Stomach (tissue), 9 donors: ENCODE results near the gene IL23A. TPM values are rescaled to one million over a fixed set of nuclear protein-coding genes. Genes with fewer than 3 reads are reported as not detected.

Experiments
- DNase-seq, 2 donors: peaks; one replicate each; pipeline versions ENCODE4 v3.0.0 to v3.0.0-alpha.2; 2013 to 2019
- H3K27ac ChIP-seq, 5 donors: fragments of 200-600 bp in 4 of 5; sonication (generic) in 4 of 5; one replicate each; pipeline ENCODE4 v1.5.1; 2013 to 2019; ENCODE audit warnings: mild to moderate bottlenecking in 1 of 5, moderate library complexity in 1 of 5
- H3K27me3 ChIP-seq, 3 donors: fragments of 200-600 bp; sonication (generic); one replicate each; pipeline ENCODE4 v1.5.1; 2017 to 2019; ENCODE audit warnings: mixed run types in 1 of 3
- H3K36me3 ChIP-seq, 4 donors: fragments of 200-600 bp; sonication (generic); 1 replicate in 3 of 4; 2 replicates in 1 of 4; pipeline ENCODE4 v1.5.1; 2016 to 2019
- H3K4me1 ChIP-seq, 4 donors: fragments of 200-600 bp; sonication (generic); one replicate each; pipeline ENCODE4 v1.5.1; 2016 to 2019
- H3K4me3 ChIP-seq, 4 donors: fragments of 200-600 bp; sonication (generic) in 3 of 4; one replicate each; pipeline ENCODE4 v1.5.1; 2016 to 2019; ENCODE audit warnings: mild to moderate bottlenecking in 1 of 4
- H3K9me3 ChIP-seq, 4 donors: fragments of 200-600 bp; sonication (generic); one replicate each; pipeline ENCODE4 v1.5.1; 2016 to 2019
- EP300 ChIP-seq: sonication (generic); formaldehyde crosslinking; IDR thresholded peaks from one replicate; pipeline ENCODE4 v1.6.1; 2017; ENCODE audit warnings: antibody characterized with exemption
- POLR2A ChIP-seq, 4 donors: fragments of 450-650 bp; IDR thresholded peaks; one replicate each; pipeline ENCODE4 v1.6.1; 2016; ENCODE audit warnings: antibody characterized with exemption in 4 of 4, control low read depth in 2 of 4, mild to moderate bottlenecking in 1 of 4, moderate library complexity in 1 of 4
- POLR2AphosphoS5 ChIP-seq, 3 donors: sonication (generic); formaldehyde crosslinking; IDR thresholded peaks; one replicate each; pipeline ENCODE4 v1.6.1; 2016; ENCODE audit warnings: antibody characterized with exemption in 3 of 3
- WGBS, 5 donors: extraction: QIAGEN DNeasy Blood & Tissue Kit in 3 of 5; methylation state at CpG; one replicate each; pipeline versions ENCODE4 v1.1.5 to v1.1.7; 2013 to 2018; 5-methylcytosine and 5-hydroxymethylcytosine counted together
- intact Hi-C: fragments of 100-400 bp; cut with DNase I; formaldehyde crosslinking; loops from one replicate; pipeline ENCODE4 v1.15.1; 2023; ENCODE audit warnings: low total_unique reads
- polyA plus RNA-seq, 3 donors: library from polyadenylated mRNA; stranded (reverse); fragments of 200-250 nt; gene quantifications; one replicate each; pipeline ENCODE4 v1.2.3, GENCODE V29; 2013
- total RNA-seq, 5 donors: library from RNA; depleted of rRNA; stranded (reverse); fragments of >200 nt; gene quantifications; one replicate each; pipeline versions ENCODE4 v1.1.0 to v1.2.3, GENCODE V29; 2014 to 2016
- TF ChIP-seq, protein P1 (sequence below), 7 experiments: fragments of 450-650 bp in 4 of 7; fragments of 200-600 bp in 3 of 7; sonication (generic) in 3 of 7; IDR thresholded peaks; one replicate each; pipeline ENCODE4 v1.5.1; 2016 to 2019; ENCODE audit warnings: antibody characterized with exemption in 7 of 7, control low read depth in 2 of 7, mild to moderate bottlenecking in 1 of 7
- donor health status: healthy with polysubstance abuse.
- donor health status: Bipolar disorder and iron deficiency.
- donor health status: healthy.

IL23A gene
- total and polyA plus RNA-seq, 8 donors = 0.56 to 1.9 (median 1.1) TPM; not detected in 5

DNA sequence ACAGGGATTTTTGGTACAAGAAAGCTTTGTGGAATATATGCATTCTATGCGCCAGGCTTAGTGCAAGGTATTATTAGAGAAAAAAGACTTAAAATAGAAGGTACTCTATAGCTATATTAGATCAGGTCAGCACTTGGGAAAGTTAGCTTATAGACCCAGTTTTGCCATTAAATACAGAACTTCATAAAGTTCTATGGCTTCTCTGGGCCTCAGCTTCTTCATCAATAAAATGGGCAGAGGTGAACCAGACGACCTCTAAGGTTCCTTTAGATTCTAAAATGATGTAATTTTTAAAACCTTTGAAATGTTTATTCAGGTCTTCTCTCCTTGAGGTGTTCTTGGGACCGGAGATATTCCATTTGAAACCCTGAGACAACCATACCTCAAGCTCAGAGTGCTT lies 30.0 kb upstream of the IL23A start:
- Histone ChIP-seq H3K27me3 (no peaks in the 10 kb centered on the region), H3K9me3 (no peaks in the 10 kb centered on the region), H3K27ac (no peak overlapping the region), H3K4me3 (no peak overlapping the region), H3K36me3 (peaks cover 23 to 98% (median 93%) of the 10 kb centered on the region in 4 donors), H3K4me1 (no peaks in the 10 kb centered on the region)
- WGBS, 5 donors = 87 to 91% (median 89%) methylated on average over 3 of the region's 3 CpGs
- no peak for TF ChIP-seq POLR2AphosphoS5 (IDR thresholded peaks at IDR 0.05)
- no peak for TF ChIP-seq EP300
- TF ChIP-seq POLR2A (IDR thresholded peaks at IDR 0.05) = no peak
- TF ChIP-seq, protein P1, sequence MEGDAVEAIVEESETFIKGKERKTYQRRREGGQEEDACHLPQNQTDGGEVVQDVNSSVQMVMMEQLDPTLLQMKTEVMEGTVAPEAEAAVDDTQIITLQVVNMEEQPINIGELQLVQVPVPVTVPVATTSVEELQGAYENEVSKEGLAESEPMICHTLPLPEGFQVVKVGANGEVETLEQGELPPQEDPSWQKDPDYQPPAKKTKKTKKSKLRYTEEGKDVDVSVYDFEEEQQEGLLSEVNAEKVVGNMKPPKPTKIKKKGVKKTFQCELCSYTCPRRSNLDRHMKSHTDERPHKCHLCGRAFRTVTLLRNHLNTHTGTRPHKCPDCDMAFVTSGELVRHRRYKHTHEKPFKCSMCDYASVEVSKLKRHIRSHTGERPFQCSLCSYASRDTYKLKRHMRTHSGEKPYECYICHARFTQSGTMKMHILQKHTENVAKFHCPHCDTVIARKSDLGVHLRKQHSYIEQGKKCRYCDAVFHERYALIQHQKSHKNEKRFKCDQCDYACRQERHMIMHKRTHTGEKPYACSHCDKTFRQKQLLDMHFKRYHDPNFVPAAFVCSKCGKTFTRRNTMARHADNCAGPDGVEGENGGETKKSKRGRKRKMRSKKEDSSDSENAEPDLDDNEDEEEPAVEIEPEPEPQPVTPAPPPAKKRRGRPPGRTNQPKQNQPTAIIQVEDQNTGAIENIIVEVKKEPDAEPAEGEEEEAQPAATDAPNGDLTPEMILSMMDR (IDR thresholded peaks at IDR 0.05) = no peak
- intact Hi-C loops = no loop called here
- DNase-seq = no peak

DNA sequence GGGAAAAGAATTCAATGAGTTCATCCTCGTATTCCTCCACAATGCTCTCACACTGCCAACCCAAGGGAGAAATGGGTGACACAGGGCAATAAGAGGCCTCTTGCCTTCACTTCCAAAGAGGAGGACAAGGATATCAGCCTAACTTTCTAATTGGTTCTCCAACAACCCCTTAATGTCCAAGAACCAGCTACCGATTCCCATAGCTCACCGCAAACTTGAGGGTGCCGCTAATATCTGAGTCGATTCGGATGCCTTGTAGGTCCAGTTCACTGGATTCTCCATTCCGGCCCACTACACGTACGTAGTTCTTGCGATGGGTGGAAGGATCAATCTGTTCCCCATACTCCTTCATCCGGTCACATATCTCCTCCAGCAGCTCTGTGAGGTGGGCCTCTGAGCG lies 27.7 kb upstream of the IL23A start:
- WGBS, 5 donors = 90 to 97% (median 95%) methylated on average over 12 of the region's 12 CpGs
- Histone ChIP-seq H3K4me1 (peaks cover 9 to 16% (median 10%) of the 10 kb centered on the region in 4 donors), H3K27ac (no peak overlapping the region), H3K9me3 (no peaks in the 10 kb centered on the region), H3K27me3 (no peaks in the 10 kb centered on the region), H3K4me3 (no peak overlapping the region), H3K36me3 (peaks cover 26 to 80% (median 78%) of the 10 kb centered on the region in 4 donors)
- intact Hi-C loops = no loop called here
- no peak for DNase-seq
- TF ChIP-seq POLR2AphosphoS5 (IDR thresholded peaks at IDR 0.05) (no peak), EP300 (no peak), POLR2A (IDR thresholded peaks at IDR 0.05) (no peak)
- TF ChIP-seq, protein P1 (IDR thresholded peaks at IDR 0.05) = no peak

DNA sequence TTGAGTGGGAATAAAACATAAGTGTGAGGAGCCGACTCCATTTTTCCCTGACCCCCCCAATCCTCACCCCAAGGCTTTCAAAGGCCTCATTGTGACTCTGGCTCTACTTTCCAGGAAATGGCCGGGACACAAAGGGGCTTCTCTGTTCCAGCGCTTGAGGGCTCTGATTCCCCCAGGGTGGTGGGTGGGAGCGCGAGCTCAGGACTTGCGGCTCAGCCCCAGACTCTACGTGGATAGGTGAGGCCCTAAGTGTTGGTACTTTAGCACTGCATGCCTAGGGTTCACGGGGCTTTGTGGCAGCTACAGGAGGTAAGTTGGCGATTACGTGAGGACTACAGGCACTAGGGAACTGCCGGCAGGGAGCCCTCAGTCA lies 23.4 kb upstream of the IL23A start:
- peak in 1 of 2 donors; percentile 63 for DNase-seq
- WGBS, 5 donors = 0 to 3% (median 1%) methylated on average over 8 to 11 of the region's 11 CpGs
- Histone ChIP-seq H3K4me3 (peak overlapping the region; percentile 68 to 96 (median 87)), H3K9me3 (no peaks in the 10 kb centered on the region), H3K36me3 (peaks cover 23 to 65% (median 62%) of the 10 kb centered on the region in 4 donors), H3K4me1 (peaks cover 15 to 26% (median 17%) of the 10 kb centered on the region in 4 donors), H3K27ac (peak overlapping the region; percentile 92 to 97 (median 94)), H3K27me3 (no peaks in the 10 kb centered on the region)
- TF ChIP-seq, protein P1 (IDR thresholded peaks at IDR 0.05) = no peak
- TF ChIP-seq EP300 (no peak), POLR2AphosphoS5 (IDR thresholded peaks at IDR 0.05) (no peak), POLR2A (IDR thresholded peaks at IDR 0.05) (no peak)
- intact Hi-C loops = no loop called here

DNA sequence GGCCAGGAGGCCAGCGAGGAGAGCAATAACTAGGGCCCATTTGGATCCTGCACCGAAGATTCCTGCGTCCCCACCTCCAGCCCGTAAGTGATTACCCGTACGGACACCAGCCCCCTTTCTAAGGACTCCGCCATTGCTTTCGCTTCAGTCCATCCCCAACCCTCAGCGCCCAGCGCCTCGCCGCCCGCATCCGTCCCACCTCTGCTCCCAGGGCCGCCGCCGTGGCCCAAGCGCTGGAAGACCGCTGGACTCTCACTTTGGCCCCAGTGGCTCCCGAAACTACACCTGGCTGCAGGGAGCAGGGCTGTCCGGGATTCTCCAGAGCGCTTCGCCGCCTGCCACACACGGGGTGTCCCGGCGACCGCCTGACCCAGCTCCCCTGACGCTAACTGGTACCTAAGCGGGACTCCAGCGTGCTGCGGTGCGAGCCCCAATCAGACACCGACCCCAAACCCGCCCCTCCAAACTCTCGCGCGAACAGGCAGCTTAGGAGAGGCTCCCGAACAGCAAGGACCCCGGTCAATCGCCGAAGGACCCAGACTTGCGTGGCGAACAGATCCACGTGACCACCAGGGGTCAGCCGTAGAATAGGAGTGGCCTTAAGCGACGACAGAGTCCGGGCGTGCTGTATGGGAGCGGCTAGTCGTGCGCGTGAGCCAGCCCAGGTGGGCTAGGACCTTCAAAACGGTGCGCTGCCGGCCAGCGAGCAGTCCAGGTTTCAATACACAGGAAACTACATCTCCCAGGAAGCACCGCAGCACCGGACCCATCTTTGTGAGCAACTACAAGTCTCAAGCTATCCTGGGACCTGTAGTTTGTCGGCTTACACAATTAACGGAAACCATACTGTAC lies 22.8 kb upstream of the IL23A start, which contains the start of gene CNPY2:
Gene CNPY2 (minus strand): TSS at position 367 of the 852 bp plus-strand sequence. CDS start 771 bp downstream, outside the sequence.
- peak; percentile 95 to 98 for DNase-seq
- TF ChIP-seq, protein P1 (IDR thresholded peaks at IDR 0.05) = peak in 2 of 7 experiments; percentile 10 to 36
- TF ChIP-seq POLR2AphosphoS5 (IDR thresholded peaks at IDR 0.05) (peak; percentile 32 to 89 (median 86)), EP300 (no peak), POLR2A (IDR thresholded peaks at IDR 0.05) (peak in 2 of 4 donors; percentile 5 to 72)
- peak within 1 kb of the TSS; percentile 68 to 96 (median 87) for H3K4me3 ChIP-seq
- H3K36me3 ChIP-seq = peaks cover 18 to 65% (median 62%) of the 10 kb centered on the region in 4 donors
- peak within 1 kb of the TSS; percentile 92 to 97 (median 94) for H3K27ac ChIP-seq
- no peaks in the 10 kb centered on the region for H3K27me3 ChIP-seq
- intact Hi-C loops = no loop called here
- peaks cover 15 to 26% (median 17%) of the 10 kb centered on the region in 4 donors for H3K4me1 ChIP-seq
- no peaks in the 10 kb centered on the region for H3K9me3 ChIP-seq
- WGBS, 5 donors = 0 to 1% (median 0%) methylated on average over 29 to 62 of the region's 62 CpGs
